Measurements from ENCODE around the gene PLXNA1. TPM values are rescaled to one million over a fixed set of nuclear protein-coding genes. Genes with fewer than 3 reads are reported as not detected.
A peak's percentile ranks its signal among the peaks of the same experiment; 100 is the strongest.

PLXNA1 gene
- total and polyA plus RNA-seq, 2 experiments from 2014 or later, result 11.0 to 73.5 TPM

DNA sequence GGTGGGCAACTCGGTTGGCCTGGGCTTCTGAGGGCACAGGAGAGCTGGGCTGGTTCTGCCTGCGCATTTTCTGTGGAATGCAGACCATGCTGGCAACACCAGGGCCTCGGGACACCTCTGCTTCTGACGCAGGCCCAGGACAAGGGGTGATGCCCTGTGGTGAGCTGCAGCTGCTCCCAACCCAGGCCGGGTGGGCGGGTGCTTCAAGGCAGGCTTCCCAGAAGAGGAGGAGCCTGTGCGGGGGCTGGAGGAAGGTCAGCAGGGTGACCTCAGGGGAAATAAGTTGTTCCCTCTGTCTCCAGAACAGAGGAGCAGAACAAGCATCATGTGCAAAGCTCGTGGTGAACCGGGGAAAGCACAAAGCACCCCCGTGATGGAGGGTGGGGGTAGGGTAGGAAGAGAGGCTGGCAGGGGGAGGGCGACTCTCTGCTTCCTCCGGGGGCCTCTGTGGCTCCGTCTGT, 11.0 kb upstream of the PLXNA1 start:
- H3K36me3 ChIP-seq (ENCODE audit: insufficient read depth), result no peaks in the 10 kb centered on the region
- no peaks in the 10 kb centered on the region for H3F3A ChIP-seq (replicated peaks; ENCODE audit: low read depth)
- peaks cover 2% of the 10 kb centered on the region for H3K27me3 Mint-ChIP-seq (ENCODE audit: insufficient read depth, low read depth, poor library complexity)
- TF ChIP-seq ZNF114 (CRISPR knock-in tag; IDR thresholded peaks at IDR 0.05) (no peak), ZNF331 (CRISPR knock-in tag; IDR thresholded peaks at IDR 0.05; ENCODE audit: low read depth) (no peak), EZH2 (IDR thresholded peaks at IDR 0.05; ENCODE audit: low read depth, unreplicated experiment) (no peak), JUNB (IDR thresholded peaks at IDR 0.05; ENCODE audit: unreplicated experiment) (no peak), CREB1 (CRISPR knock-in tag; IDR thresholded peaks at IDR 0.05; ENCODE audit: low read depth) (no peak), NANOG (IDR thresholded peaks at IDR 0.05; ENCODE audit: borderline replicate concordance) (no peak), STAT1 (IDR thresholded peaks at IDR 0.05; ENCODE audit: unreplicated experiment) (no peak), POLR2AphosphoS5 (IDR thresholded peaks at IDR 0.05; ENCODE audit: low read depth) (no peak), EZH2phosphoT487 (IDR thresholded peaks at IDR 0.05; ENCODE audit: unreplicated experiment) (no peak)
- TF ChIP-seq, protein P1, sequence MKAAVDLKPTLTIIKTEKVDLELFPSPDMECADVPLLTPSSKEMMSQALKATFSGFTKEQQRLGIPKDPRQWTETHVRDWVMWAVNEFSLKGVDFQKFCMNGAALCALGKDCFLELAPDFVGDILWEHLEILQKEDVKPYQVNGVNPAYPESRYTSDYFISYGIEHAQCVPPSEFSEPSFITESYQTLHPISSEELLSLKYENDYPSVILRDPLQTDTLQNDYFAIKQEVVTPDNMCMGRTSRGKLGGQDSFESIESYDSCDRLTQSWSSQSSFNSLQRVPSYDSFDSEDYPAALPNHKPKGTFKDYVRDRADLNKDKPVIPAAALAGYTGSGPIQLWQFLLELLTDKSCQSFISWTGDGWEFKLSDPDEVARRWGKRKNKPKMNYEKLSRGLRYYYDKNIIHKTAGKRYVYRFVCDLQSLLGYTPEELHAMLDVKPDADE (IDR thresholded peaks at IDR 0.05), result no peak
- TF ChIP-seq, protein P2, sequence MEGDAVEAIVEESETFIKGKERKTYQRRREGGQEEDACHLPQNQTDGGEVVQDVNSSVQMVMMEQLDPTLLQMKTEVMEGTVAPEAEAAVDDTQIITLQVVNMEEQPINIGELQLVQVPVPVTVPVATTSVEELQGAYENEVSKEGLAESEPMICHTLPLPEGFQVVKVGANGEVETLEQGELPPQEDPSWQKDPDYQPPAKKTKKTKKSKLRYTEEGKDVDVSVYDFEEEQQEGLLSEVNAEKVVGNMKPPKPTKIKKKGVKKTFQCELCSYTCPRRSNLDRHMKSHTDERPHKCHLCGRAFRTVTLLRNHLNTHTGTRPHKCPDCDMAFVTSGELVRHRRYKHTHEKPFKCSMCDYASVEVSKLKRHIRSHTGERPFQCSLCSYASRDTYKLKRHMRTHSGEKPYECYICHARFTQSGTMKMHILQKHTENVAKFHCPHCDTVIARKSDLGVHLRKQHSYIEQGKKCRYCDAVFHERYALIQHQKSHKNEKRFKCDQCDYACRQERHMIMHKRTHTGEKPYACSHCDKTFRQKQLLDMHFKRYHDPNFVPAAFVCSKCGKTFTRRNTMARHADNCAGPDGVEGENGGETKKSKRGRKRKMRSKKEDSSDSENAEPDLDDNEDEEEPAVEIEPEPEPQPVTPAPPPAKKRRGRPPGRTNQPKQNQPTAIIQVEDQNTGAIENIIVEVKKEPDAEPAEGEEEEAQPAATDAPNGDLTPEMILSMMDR (conservative IDR thresholded peaks at IDR 0.05; ENCODE audit: low read depth in 2 of 2), result no peak
- TF ChIP-seq, protein P3, sequence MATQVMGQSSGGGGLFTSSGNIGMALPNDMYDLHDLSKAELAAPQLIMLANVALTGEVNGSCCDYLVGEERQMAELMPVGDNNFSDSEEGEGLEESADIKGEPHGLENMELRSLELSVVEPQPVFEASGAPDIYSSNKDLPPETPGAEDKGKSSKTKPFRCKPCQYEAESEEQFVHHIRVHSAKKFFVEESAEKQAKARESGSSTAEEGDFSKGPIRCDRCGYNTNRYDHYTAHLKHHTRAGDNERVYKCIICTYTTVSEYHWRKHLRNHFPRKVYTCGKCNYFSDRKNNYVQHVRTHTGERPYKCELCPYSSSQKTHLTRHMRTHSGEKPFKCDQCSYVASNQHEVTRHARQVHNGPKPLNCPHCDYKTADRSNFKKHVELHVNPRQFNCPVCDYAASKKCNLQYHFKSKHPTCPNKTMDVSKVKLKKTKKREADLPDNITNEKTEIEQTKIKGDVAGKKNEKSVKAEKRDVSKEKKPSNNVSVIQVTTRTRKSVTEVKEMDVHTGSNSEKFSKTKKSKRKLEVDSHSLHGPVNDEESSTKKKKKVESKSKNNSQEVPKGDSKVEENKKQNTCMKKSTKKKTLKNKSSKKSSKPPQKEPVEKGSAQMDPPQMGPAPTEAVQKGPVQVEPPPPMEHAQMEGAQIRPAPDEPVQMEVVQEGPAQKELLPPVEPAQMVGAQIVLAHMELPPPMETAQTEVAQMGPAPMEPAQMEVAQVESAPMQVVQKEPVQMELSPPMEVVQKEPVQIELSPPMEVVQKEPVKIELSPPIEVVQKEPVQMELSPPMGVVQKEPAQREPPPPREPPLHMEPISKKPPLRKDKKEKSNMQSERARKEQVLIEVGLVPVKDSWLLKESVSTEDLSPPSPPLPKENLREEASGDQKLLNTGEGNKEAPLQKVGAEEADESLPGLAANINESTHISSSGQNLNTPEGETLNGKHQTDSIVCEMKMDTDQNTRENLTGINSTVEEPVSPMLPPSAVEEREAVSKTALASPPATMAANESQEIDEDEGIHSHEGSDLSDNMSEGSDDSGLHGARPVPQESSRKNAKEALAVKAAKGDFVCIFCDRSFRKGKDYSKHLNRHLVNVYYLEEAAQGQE (IDR thresholded peaks at IDR 0.05; ENCODE audit: unreplicated experiment), result no peak
- TF ChIP-seq, protein P4, sequence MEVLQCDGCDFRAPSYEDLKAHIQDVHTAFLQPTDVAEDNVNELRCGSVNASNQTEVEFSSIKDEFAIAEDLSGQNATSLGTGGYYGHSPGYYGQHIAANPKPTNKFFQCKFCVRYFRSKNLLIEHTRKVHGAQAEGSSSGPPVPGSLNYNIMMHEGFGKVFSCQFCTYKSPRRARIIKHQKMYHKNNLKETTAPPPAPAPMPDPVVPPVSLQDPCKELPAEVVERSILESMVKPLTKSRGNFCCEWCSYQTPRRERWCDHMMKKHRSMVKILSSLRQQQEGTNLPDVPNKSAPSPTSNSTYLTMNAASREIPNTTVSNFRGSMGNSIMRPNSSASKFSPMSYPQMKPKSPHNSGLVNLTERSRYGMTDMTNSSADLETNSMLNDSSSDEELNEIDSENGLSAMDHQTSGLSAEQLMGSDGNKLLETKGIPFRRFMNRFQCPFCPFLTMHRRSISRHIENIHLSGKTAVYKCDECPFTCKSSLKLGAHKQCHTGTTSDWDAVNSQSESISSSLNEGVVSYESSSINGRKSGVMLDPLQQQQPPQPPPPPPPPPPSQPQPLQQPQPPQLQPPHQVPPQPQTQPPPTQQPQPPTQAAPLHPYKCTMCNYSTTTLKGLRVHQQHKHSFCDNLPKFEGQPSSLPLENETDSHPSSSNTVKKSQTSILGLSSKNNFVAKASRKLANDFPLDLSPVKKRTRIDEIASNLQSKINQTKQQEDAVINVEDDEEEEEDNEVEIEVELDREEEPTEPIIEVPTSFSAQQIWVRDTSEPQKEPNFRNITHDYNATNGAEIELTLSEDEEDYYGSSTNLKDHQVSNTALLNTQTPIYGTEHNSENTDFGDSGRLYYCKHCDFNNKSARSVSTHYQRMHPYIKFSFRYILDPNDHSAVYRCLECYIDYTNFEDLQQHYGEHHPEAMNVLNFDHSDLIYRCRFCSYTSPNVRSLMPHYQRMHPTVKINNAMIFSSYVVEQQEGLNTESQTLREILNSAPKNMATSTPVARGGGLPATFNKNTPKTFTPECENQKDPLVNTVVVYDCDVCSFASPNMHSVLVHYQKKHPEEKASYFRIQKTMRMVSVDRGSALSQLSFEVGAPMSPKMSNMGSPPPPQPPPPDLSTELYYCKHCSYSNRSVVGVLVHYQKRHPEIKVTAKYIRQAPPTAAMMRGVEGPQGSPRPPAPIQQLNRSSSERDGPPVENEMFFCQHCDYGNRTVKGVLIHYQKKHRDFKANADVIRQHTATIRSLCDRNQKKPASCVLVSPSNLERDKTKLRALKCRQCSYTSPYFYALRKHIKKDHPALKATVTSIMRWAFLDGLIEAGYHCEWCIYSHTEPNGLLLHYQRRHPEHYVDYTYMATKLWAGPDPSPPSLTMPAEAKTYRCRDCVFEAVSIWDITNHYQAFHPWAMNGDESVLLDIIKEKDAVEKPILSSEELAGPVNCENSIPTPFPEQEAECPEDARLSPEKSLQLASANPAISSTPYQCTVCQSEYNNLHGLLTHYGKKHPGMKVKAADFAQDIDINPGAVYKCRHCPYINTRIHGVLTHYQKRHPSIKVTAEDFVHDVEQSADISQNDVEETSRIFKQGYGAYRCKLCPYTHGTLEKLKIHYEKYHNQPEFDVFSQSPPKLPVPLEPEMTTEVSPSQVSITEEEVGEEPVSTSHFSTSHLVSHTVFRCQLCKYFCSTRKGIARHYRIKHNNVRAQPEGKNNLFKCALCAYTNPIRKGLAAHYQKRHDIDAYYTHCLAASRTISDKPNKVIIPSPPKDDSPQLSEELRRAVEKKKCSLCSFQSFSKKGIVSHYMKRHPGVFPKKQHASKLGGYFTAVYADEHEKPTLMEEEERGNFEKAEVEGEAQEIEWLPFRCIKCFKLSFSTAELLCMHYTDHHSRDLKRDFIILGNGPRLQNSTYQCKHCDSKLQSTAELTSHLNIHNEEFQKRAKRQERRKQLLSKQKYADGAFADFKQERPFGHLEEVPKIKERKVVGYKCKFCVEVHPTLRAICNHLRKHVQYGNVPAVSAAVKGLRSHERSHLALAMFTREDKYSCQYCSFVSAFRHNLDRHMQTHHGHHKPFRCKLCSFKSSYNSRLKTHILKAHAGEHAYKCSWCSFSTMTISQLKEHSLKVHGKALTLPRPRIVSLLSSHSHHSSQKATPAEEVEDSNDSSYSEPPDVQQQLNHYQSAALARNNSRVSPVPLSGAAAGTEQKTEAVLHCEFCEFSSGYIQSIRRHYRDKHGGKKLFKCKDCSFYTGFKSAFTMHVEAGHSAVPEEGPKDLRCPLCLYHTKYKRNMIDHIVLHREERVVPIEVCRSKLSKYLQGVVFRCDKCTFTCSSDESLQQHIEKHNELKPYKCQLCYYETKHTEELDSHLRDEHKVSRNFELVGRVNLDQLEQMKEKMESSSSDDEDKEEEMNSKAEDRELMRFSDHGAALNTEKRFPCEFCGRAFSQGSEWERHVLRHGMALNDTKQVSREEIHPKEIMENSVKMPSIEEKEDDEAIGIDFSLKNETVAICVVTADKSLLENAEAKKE (CRISPR knock-in tag; IDR thresholded peaks at IDR 0.05), result no peak
- peaks cover 24% of the 10 kb centered on the region for H3K4me1 Mint-ChIP-seq
- peaks cover 12% of the 10 kb centered on the region for H3K9me3 Mint-ChIP-seq
- no peak overlapping the region for H3K4me2 ChIP-seq
- H3K9me2 ChIP-seq (ENCODE audit: insufficient read depth), result no peaks in the 10 kb centered on the region
- DNase-seq (ENCODE audit: low spot score) (peak; percentile 51), ATAC-seq (peak; percentile 84)
- no peak overlapping the region for H3K27ac Mint-ChIP-seq
- no peak overlapping the region for H3K4me3 Mint-ChIP-seq
- no peaks in the 10 kb centered on the region for H3K27me3 ChIP-seq (ENCODE audit: insufficient read depth)
- H3K79me2 ChIP-seq (replicated peaks; ENCODE audit: insufficient read depth), result no peaks in the 10 kb centered on the region
- H3K4me1 ChIP-seq (ENCODE audit: insufficient read depth), result no peaks in the 10 kb centered on the region
- H2AFZ ChIP-seq, result no peak overlapping the region
- no peak overlapping the region for H3K27ac ChIP-seq (ENCODE audit: low read depth)
- H3K36me3 Mint-ChIP-seq (ENCODE audit: low read depth), result 0 out of 3 replicates have a peak, but pooled peaks cover 5% of the 10 kb centered on the region
- no peaks in the 10 kb centered on the region for H4K20me1 ChIP-seq (replicated peaks; ENCODE audit: insufficient read depth)
- H3K4me3 ChIP-seq, result no peak overlapping the region

Measured in GM23338 (cell line).